Measurements from ENCODE around the gene MAOB. TPM values are rescaled to one million over a fixed set of nuclear protein-coding genes. Genes with fewer than 3 reads are reported as not detected.

Gene MAOB
- total and polyA plus RNA-seq, 7 donors = 5.2 to 65.4 (median 23.2) TPM

- Histone ChIP-seq H3K27ac (peak overlapping the region in 2 of 4 donors; percentile 16 to 27), H3K36me3 (no peaks in the 10 kb centered on the region), H3K4me1 (peaks cover 0 to 17% (median 8%) of the 10 kb centered on the region in 4 donors), H3K27me3 (no peaks in the 10 kb centered on the region), H3K9me3 (no peaks in the 10 kb centered on the region), H3K4me3 (no peak overlapping the region)
- intact Hi-C loops (cut with DNase I) = no loop called here
- DNase-seq = no peak
- 11 to 65% methylated on average over 2 of the region's 2 CpGs for WGBS, 2 donors
- TF ChIP-seq POLR2AphosphoS5 (IDR thresholded peaks at IDR 0.05) = no peak
- no peak for TF ChIP-seq POLR2A (IDR thresholded peaks at IDR 0.05)
- no peak for TF ChIP-seq CTCF (IDR thresholded peaks at IDR 0.05)
- TF ChIP-seq EP300 (IDR thresholded peaks at IDR 0.05) = no peak
Observed at GRCh38 chrX:43805579-43805978, 76.7 kb downstream of the MAOB start.

GRCh38 chrX:43804021-43804420 lies 78.2 kb downstream of the MAOB start:
- Histone ChIP-seq H3K4me1 (peaks cover 0 to 17% (median 8%) of the 10 kb centered on the region in 4 donors), H3K27me3 (no peaks in the 10 kb centered on the region), H3K36me3 (no peaks in the 10 kb centered on the region), H3K4me3 (no peak overlapping the region), H3K9me3 (no peaks in the 10 kb centered on the region), H3K27ac (peak overlapping the region in 1 of 4 donors; percentile 4)
- intact Hi-C loops (cut with DNase I) = no loop called here
- TF ChIP-seq EP300 (IDR thresholded peaks at IDR 0.05) (no peak), POLR2A (IDR thresholded peaks at IDR 0.05) (no peak), CTCF (IDR thresholded peaks at IDR 0.05) (no peak), POLR2AphosphoS5 (IDR thresholded peaks at IDR 0.05) (no peak)
- 89 to 95% methylated on average over 5 of the region's 5 CpGs for WGBS, 2 donors
- no peak for DNase-seq

- no peaks in the 10 kb centered on the region for H3K4me1 ChIP-seq
- no peaks in the 10 kb centered on the region for H3K36me3 ChIP-seq
- TF ChIP-seq POLR2A (IDR thresholded peaks at IDR 0.05) (no peak), POLR2AphosphoS5 (IDR thresholded peaks at IDR 0.05) (no peak), EP300 (IDR thresholded peaks at IDR 0.05) (no peak), CTCF (IDR thresholded peaks at IDR 0.05) (no peak)
- 16 to 63% methylated on average over 5 of the region's 5 CpGs for WGBS, 2 donors
- H3K4me3 ChIP-seq = no peak overlapping the region
- no peak overlapping the region for H3K27ac ChIP-seq
- intact Hi-C loops (cut with DNase I) = no loop called here
- DNase-seq = no peak
- no peaks in the 10 kb centered on the region for H3K27me3 ChIP-seq
- H3K9me3 ChIP-seq = no peaks in the 10 kb centered on the region
Observed at GRCh38 chrX:43785930-43786591, 96.2 kb downstream of the MAOB start.

- H3K4me3 ChIP-seq = no peak overlapping the region
- H3K36me3 ChIP-seq = no peaks in the 10 kb centered on the region
- TF ChIP-seq EP300 (IDR thresholded peaks at IDR 0.05) (no peak), CTCF (IDR thresholded peaks at IDR 0.05) (no peak), POLR2AphosphoS5 (IDR thresholded peaks at IDR 0.05) (no peak), POLR2A (IDR thresholded peaks at IDR 0.05) (no peak)
- intact Hi-C loops (cut with DNase I) = no loop called here
- 88 to 89% methylated on average over 7 of the region's 7 CpGs for WGBS, 2 donors
- H3K27me3 ChIP-seq = no peaks in the 10 kb centered on the region
- no peaks in the 10 kb centered on the region for H3K4me1 ChIP-seq
- no peak for DNase-seq
- H3K9me3 ChIP-seq = no peaks in the 10 kb centered on the region
- H3K27ac ChIP-seq = no peak overlapping the region
Observed at GRCh38 chrX:43758044-43758443, 124.2 kb downstream of the MAOB start.

- no peaks in the 10 kb centered on the region for H3K9me3 ChIP-seq
- no peak for DNase-seq
- H3K4me3 ChIP-seq = no peak overlapping the region
- intact Hi-C loops (cut with DNase I) = no loop called here
- 94 to 95% methylated on average over 5 of the region's 5 CpGs for WGBS, 2 donors
- H3K36me3 ChIP-seq = no peaks in the 10 kb centered on the region
- no peaks in the 10 kb centered on the region for H3K27me3 ChIP-seq
- no peaks in the 10 kb centered on the region for H3K4me1 ChIP-seq
- TF ChIP-seq POLR2A (IDR thresholded peaks at IDR 0.05) = no peak
- TF ChIP-seq CTCF (IDR thresholded peaks at IDR 0.05) = no peak
- TF ChIP-seq EP300 (IDR thresholded peaks at IDR 0.05) = no peak
- no peak for TF ChIP-seq POLR2AphosphoS5 (IDR thresholded peaks at IDR 0.05)
- H3K27ac ChIP-seq = no peak overlapping the region
Observed at GRCh38 chrX:43756076-43756475, 126.2 kb downstream of the MAOB start.
